ENCODE measurements around the gene SYNGR4.

DNA sequence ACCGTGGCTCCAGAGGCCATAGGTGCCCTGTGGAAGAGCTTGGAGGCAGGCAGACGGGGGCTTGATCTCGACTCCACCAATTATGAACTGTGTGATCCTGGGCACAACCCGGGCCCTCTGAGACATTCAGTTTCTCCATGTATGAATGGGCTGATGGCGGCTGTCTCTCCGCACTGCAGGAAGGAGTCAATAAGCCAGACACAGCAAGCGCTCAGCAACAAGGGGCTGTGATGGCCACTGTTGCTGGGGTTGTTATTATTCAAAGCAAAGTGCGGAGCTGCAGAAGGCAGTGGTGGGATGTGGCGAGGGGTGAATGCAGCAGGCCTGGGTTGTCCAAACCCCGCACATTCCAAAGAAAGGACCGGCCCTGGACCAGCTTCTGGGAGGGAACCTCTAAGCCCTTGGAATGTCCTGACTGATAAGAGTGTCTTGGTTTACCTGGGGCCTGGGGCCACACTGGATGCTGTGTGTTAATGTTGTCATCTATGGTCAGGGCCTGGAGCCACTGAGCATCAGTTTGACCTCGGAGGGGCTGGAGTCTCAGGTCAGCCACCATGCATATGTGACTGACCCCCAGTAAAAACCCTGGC is 8.7 kb upstream of the SYNGR4 start:
- TF ChIP-seq, protein P1, sequence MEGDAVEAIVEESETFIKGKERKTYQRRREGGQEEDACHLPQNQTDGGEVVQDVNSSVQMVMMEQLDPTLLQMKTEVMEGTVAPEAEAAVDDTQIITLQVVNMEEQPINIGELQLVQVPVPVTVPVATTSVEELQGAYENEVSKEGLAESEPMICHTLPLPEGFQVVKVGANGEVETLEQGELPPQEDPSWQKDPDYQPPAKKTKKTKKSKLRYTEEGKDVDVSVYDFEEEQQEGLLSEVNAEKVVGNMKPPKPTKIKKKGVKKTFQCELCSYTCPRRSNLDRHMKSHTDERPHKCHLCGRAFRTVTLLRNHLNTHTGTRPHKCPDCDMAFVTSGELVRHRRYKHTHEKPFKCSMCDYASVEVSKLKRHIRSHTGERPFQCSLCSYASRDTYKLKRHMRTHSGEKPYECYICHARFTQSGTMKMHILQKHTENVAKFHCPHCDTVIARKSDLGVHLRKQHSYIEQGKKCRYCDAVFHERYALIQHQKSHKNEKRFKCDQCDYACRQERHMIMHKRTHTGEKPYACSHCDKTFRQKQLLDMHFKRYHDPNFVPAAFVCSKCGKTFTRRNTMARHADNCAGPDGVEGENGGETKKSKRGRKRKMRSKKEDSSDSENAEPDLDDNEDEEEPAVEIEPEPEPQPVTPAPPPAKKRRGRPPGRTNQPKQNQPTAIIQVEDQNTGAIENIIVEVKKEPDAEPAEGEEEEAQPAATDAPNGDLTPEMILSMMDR (IDR thresholded peaks at IDR 0.05; ENCODE audit: borderline replicate concordance, extremely low read depth, low read length, poor library complexity, severe bottlenecking): no peak
- no peak for TF ChIP-seq EZH2 (IDR thresholded peaks at IDR 0.05; ENCODE audit: borderline replicate concordance, low read depth, low read length, severe bottlenecking)

All from DND-41 (cell line).